Cardiac muscle cell (in vitro differentiated cells and primary cell): ENCODE results near the gene SLC10A1. TPM values are rescaled to one million over a fixed set of nuclear protein-coding genes. Genes with fewer than 3 reads are reported as not detected.

Experiments used
- DNase-seq, 2 donors: peaks; one replicate each; pipeline versions ENCODE4 v3.0.0 to v3.0.0-alpha.2; 2010 to 2017; ENCODE audit warnings: low read depth in 1 of 2, low spot score in 1 of 2
- H3K27ac ChIP-seq: fragments of 200-600 bp; sonication (generic); 2 replicates; pipeline ENCODE4 v1.5.1; 2016
- H3K27me3 ChIP-seq: fragments of 200-600 bp; sonication (generic); 2 replicates; pipeline ENCODE4 v1.6.0; 2016; ENCODE audit warnings: control low read depth
- H3K36me3 ChIP-seq: fragments of 200-600 bp; sonication (generic); 2 replicates; pipeline ENCODE4 v1.5.1; 2016; ENCODE audit warnings: control low read depth
- H3K4me1 ChIP-seq: fragments of 200-600 bp; sonication (generic); 2 replicates; pipeline ENCODE4 v1.8.1; 2017; ENCODE audit warnings: low read depth, mild to moderate bottlenecking, mixed run types
- H3K4me3 ChIP-seq: fragments of 200-600 bp; sonication (generic); 2 replicates; pipeline ENCODE4 v1.5.1; 2016; ENCODE audit warnings: mild to moderate bottlenecking
- H3K9me3 ChIP-seq: fragments of 200-600 bp; sonication (generic); 2 replicates; pipeline ENCODE4 v1.5.1; 2017; ENCODE audit warnings: low read depth, mild to moderate bottlenecking, control low read depth
- polyA plus RNA-seq: library from polyadenylated mRNA; unstranded; fragments of >200 nt; fragmentation: Nextera tagmentation; extraction: Ambion mirVana; gene quantifications from 2 replicates; pipeline ENCODE4 v1.2.1, GENCODE V29; 2016
- total RNA-seq: library from RNA; depleted of rRNA; stranded (reverse); fragments of >200 nt; gene quantifications from 2 replicates; pipeline ENCODE4 v1.2.3, GENCODE V29; 2016
- TF ChIP-seq, protein P1 (sequence below): IDR thresholded peaks from 2 replicates; pipeline ENCODE4 v1.5.1; 2012; ENCODE audit warnings: low read depth, mild to moderate bottlenecking, low read length

SLC10A1 gene
- total and polyA plus RNA-seq, 2 experiments from 2014 or later = not detected

GRCh38 chr14:69770559-69770958, 26.5 kb downstream of the SLC10A1 start:
- peaks cover 70% of the 10 kb centered on the region for H3K36me3 ChIP-seq
- H3K27me3 ChIP-seq = no peaks in the 10 kb centered on the region
- H3K9me3 ChIP-seq = no peaks in the 10 kb centered on the region
- H3K4me3 ChIP-seq = no peak overlapping the region
- peaks cover 10% of the 10 kb centered on the region for H3K4me1 ChIP-seq
- no peak for DNase-seq
- TF ChIP-seq, protein P1, sequence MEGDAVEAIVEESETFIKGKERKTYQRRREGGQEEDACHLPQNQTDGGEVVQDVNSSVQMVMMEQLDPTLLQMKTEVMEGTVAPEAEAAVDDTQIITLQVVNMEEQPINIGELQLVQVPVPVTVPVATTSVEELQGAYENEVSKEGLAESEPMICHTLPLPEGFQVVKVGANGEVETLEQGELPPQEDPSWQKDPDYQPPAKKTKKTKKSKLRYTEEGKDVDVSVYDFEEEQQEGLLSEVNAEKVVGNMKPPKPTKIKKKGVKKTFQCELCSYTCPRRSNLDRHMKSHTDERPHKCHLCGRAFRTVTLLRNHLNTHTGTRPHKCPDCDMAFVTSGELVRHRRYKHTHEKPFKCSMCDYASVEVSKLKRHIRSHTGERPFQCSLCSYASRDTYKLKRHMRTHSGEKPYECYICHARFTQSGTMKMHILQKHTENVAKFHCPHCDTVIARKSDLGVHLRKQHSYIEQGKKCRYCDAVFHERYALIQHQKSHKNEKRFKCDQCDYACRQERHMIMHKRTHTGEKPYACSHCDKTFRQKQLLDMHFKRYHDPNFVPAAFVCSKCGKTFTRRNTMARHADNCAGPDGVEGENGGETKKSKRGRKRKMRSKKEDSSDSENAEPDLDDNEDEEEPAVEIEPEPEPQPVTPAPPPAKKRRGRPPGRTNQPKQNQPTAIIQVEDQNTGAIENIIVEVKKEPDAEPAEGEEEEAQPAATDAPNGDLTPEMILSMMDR = no peak
- no peak overlapping the region for H3K27ac ChIP-seq

GRCh38 chr14:69769623-69770022, 27.4 kb downstream of the SLC10A1 start:
- Histone ChIP-seq H3K27ac (no peak overlapping the region), H3K4me3 (no peak overlapping the region), H3K4me1 (peaks cover 10% of the 10 kb centered on the region), H3K27me3 (no peaks in the 10 kb centered on the region), H3K36me3 (peaks cover 62% of the 10 kb centered on the region), H3K9me3 (no peaks in the 10 kb centered on the region)
- DNase-seq = no peak
- TF ChIP-seq, protein P1 = no peak

- H3K4me1 ChIP-seq = peaks cover 10% of the 10 kb centered on the region
- H3K27me3 ChIP-seq = peaks cover 1% of the 10 kb centered on the region
- DNase-seq = no peak
- TF ChIP-seq, protein P1 = no peak
- no peak overlapping the region for H3K27ac ChIP-seq
- H3K36me3 ChIP-seq = peaks cover 57% of the 10 kb centered on the region
- H3K4me3 ChIP-seq = peak overlapping the region; percentile 2
- no peaks in the 10 kb centered on the region for H3K9me3 ChIP-seq
These were observed 28.2 kb downstream of the SLC10A1 start for GRCh38 chr14:69768873-69769272.

GRCh38 chr14:69767369-69767999, 29.6 kb downstream of the SLC10A1 start:
- DNase-seq = peak; percentile 95 to 96
- Histone ChIP-seq H3K27ac (peak overlapping the region; percentile 99), H3K36me3 (peaks cover 46% of the 10 kb centered on the region), H3K27me3 (peaks cover 3% of the 10 kb centered on the region), H3K9me3 (no peaks in the 10 kb centered on the region), H3K4me3 (peak overlapping the region; percentile 89), H3K4me1 (peaks cover 10% of the 10 kb centered on the region)
- TF ChIP-seq, protein P1 = no peak

DNA sequence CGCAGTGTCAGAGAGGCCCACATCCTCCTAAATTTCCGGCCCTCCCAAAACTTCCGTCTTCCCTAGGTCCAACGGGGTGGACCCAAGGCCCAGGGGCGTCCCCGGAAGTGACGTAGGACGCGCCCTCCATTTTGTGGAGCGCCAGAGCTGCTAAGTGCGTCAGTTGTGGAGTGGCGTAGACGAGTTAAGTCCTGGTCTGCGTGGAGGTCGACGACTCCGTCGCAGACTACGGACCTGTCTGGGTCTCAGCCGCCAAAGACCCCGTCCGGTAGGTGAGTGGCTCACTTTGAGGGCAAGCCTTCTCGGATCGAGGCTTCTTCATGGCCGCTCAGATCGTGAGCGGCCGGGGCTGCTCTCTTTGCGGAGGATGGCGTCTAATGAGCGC, 30.1 kb downstream of the SLC10A1 start, which contains the start of gene SRSF5:
Gene SRSF5, plus strand, starts transcription at position 159 of the 385 bp plus-strand sequence. CDS start 1,015 bp downstream, outside the sequence.
- Histone ChIP-seq H3K9me3 (no peaks in the 10 kb centered on the region), H3K27ac (peak within 1 kb of the TSS; percentile 99), H3K27me3 (peaks cover 3% of the 10 kb centered on the region), H3K4me1 (peaks cover 10% of the 10 kb centered on the region), H3K36me3 (peaks cover 41% of the 10 kb centered on the region), H3K4me3 (peak within 1 kb of the TSS; percentile 89)
- TF ChIP-seq, protein P1 = no peak
- DNase-seq = peak; percentile 95 to 99
